Skeletal muscle tissue (tissue), 4 donors: ENCODE measurements around the gene COL1A2. TPM values are rescaled to one million over a fixed set of nuclear protein-coding genes. Genes with fewer than 3 reads are reported as not detected.

ENCODE experiments used
- H3K27ac ChIP-seq: one replicate; pipeline ENCODE4 v1.7.0; 2013; ENCODE audit warnings: mild to moderate bottlenecking, low read depth, low read length, inconsistent platforms
- H3K27me3 ChIP-seq, 3 donors: one replicate each; pipeline ENCODE4 v1.7.0; 2013; ENCODE audit warnings: low read length in 3 of 3; ENCODE audit not compliant: control insufficient read depth in 3 of 3, insufficient read depth in 3 of 3
- H3K36me3 ChIP-seq, 3 donors: one replicate each; pipeline ENCODE4 v1.7.0; 2013; ENCODE audit warnings: low read length in 3 of 3; ENCODE audit not compliant: control insufficient read depth in 3 of 3, insufficient read depth in 3 of 3
- H3K4me1 ChIP-seq, 3 donors: one replicate each; pipeline ENCODE4 v1.7.0; 2013; ENCODE audit warnings: low read length in 3 of 3, mild to moderate bottlenecking in 3 of 3; ENCODE audit not compliant: control insufficient read depth in 3 of 3, insufficient read depth in 3 of 3
- H3K4me3 ChIP-seq, 3 donors: one replicate each; pipeline ENCODE4 v1.7.0; 2013; ENCODE audit warnings: low read length in 3 of 3
- H3K9ac ChIP-seq, 3 donors: one replicate each; pipeline ENCODE4 v1.7.0; 2013; ENCODE audit warnings: low read length in 3 of 3, mild to moderate bottlenecking in 3 of 3, moderate library complexity in 2 of 3, low read depth in 1 of 3
- H3K9me3 ChIP-seq, 3 donors: one replicate each; pipeline ENCODE4 v1.7.0; 2013; ENCODE audit warnings: low read length in 3 of 3; ENCODE audit not compliant: control insufficient read depth in 3 of 3
- total RNA-seq: library from RNA; depleted of rRNA; stranded (reverse); fragments of >200 nt; gene quantifications from one replicate; pipeline ENCODE4 v1.2.3, GENCODE V29; 2014
- donor health status: Osteomylitis.

Gene COL1A2
- total RNA-seq, 1 donor from 2014 or later: 6,663 TPM

GRCh38 chr7:94426980-94427875 lies 32.5 kb downstream of the COL1A2 start:
- H3K4me1 ChIP-seq: no peaks in the 10 kb centered on the region
- no peak overlapping the region for H3K4me3 ChIP-seq
- no peak overlapping the region for H3K27ac ChIP-seq
- peaks cover 0 to 6% (median 5%) of the 10 kb centered on the region in 3 donors for H3K36me3 ChIP-seq
- no peaks in the 10 kb centered on the region for H3K9me3 ChIP-seq
- no peak overlapping the region for H3K9ac ChIP-seq
- no peaks in the 10 kb centered on the region for H3K27me3 ChIP-seq

- no peaks in the 10 kb centered on the region for H3K9me3 ChIP-seq
- no peaks in the 10 kb centered on the region for H3K27me3 ChIP-seq
- H3K4me1 ChIP-seq: no peaks in the 10 kb centered on the region
- peaks cover 0 to 5% (median 3%) of the 10 kb centered on the region in 3 donors for H3K36me3 ChIP-seq
- no peak overlapping the region for H3K9ac ChIP-seq
- no peak overlapping the region for H3K4me3 ChIP-seq
- no peak overlapping the region for H3K27ac ChIP-seq
Observed at GRCh38 chr7:94429153-94429552, 34.5 kb downstream of the COL1A2 start.

DNA sequence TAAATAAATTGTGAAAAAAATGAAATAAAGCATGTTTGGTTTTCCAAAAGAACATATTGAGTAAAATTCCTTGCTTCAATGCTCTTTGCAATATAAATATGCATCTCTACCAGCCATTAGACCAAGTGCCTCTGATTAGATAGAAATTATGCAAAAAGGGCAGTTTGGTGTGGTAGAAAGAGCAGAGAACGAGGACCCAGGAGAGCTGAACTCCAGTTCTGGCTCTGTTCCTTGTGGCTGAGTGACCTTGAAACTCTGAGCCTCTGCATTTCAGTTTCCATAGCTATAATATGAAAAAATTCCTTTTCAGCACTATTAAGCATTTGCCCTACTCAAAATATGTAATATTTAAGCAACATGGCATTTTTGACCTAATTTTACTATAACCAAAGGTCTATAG lies 36.5 kb downstream of the COL1A2 start:
- Histone ChIP-seq H3K36me3 (peaks cover 0 to 3% (median 0%) of the 10 kb centered on the region in 3 donors), H3K4me1 (no peaks in the 10 kb centered on the region), H3K27me3 (no peaks in the 10 kb centered on the region), H3K9ac (no peak overlapping the region), H3K4me3 (no peak overlapping the region), H3K9me3 (no peaks in the 10 kb centered on the region), H3K27ac (no peak overlapping the region)

DNA sequence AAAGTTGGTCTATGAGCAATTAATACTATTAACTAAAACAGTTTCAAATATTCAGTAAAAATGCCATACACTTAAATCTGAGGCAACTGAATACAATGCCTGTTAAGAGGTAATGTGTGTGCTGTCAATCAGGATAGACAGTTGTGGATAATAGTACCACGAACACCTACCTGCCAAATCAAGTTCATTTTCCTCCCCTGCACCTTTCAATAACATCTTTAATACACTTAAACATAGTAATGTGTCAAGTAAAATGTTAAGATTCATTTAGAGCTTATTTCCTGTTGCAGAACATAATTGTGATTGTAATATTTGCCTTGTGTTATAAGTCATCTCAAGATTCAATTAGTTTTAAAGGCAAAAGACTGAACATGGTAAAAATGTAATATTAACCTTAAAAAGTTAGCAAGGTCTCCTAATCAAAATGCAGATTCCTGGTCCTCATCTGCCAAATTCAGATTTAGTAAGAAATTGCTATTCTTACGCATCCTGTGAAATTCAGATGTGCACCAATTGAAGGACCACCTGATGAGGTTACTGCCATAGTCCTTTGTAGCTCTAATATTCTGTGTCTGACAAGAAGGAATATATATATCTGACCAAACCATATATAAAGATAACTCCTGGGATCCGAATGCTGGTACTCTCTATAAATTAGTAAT lies 37.1 kb downstream of the COL1A2 start:
- no peaks in the 10 kb centered on the region for H3K4me1 ChIP-seq
- no peak overlapping the region for H3K4me3 ChIP-seq
- H3K9ac ChIP-seq: no peak overlapping the region
- peaks cover 0 to 3% (median 0%) of the 10 kb centered on the region in 3 donors for H3K36me3 ChIP-seq
- H3K27ac ChIP-seq: no peak overlapping the region
- H3K9me3 ChIP-seq: no peaks in the 10 kb centered on the region
- no peaks in the 10 kb centered on the region for H3K27me3 ChIP-seq

DNA sequence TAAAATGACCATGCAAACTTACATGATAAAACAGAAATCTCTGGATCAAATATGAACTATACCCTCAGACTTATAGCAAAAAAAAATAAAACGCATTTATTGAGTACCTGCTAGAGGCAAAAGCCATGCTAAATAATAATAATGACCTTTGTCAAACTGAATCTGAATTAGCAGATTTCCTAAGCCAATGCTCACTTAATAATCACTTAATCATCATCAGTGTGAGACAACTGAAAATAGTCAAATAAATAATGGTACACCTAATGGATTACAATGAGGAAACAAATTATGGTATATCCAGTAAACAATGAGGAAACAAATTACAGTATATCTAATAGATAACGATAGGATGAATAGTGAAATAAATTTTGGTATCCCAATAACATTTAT lies 37.6 kb downstream of the COL1A2 start:
- no peaks in the 10 kb centered on the region for H3K27me3 ChIP-seq
- H3K9me3 ChIP-seq: no peaks in the 10 kb centered on the region
- H3K36me3 ChIP-seq: no peaks in the 10 kb centered on the region
- no peak overlapping the region for H3K27ac ChIP-seq
- no peaks in the 10 kb centered on the region for H3K4me1 ChIP-seq
- no peak overlapping the region for H3K4me3 ChIP-seq
- H3K9ac ChIP-seq: no peak overlapping the region

DNA sequence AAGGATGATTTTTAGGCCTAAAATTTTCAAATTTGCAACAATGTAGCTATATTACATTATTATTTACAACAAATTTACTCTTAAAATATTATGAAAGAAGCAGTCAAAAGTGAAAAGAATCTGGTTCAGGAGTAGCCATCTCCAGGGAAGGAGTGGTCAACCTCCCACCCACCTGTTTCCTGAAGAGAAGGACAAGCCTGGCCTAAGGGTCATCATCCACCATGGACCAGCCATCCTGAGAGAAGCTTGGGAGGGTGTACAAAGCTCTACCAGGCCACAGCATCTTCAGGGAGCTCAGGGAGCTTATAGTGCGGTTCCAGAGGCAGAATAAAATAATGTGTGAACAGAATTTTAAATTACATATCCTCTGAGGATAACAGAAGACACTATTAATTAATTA lies 38.1 kb downstream of the COL1A2 start:
- Histone ChIP-seq H3K9me3 (no peaks in the 10 kb centered on the region), H3K27ac (no peak overlapping the region), H3K4me1 (no peaks in the 10 kb centered on the region), H3K9ac (no peak overlapping the region), H3K27me3 (no peaks in the 10 kb centered on the region), H3K4me3 (no peak overlapping the region), H3K36me3 (no peaks in the 10 kb centered on the region)

- Histone ChIP-seq H3K4me3 (no peak overlapping the region), H3K9ac (no peak overlapping the region), H3K36me3 (no peaks in the 10 kb centered on the region), H3K27me3 (no peaks in the 10 kb centered on the region), H3K9me3 (no peaks in the 10 kb centered on the region), H3K4me1 (no peaks in the 10 kb centered on the region), H3K27ac (no peak overlapping the region)
Observed at GRCh38 chr7:94433224-94433623, 38.5 kb downstream of the COL1A2 start.

DNA sequence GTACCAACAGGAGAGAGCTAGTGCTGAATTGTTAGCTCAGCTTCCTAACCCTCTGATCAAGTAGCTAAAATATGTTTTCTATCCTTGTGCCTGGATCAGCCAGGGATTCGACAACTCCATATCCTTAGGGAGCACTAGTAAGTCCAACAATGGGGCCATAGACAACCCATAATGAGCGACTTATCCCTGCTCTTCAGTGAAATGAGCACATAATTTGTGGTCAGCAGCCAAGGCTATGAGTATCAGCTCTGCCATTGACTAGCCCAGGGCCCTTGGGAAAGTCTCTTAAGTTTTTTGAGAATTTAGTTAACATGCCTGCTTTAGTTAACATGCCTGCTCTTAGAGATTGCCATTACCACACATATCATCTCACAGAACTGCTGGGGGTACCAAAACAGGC lies 39.3 kb downstream of the COL1A2 start:
- no peak overlapping the region for H3K4me3 ChIP-seq
- no peak overlapping the region for H3K9ac ChIP-seq
- H3K4me1 ChIP-seq: no peaks in the 10 kb centered on the region
- no peak overlapping the region for H3K27ac ChIP-seq
- no peaks in the 10 kb centered on the region for H3K27me3 ChIP-seq
- no peaks in the 10 kb centered on the region for H3K9me3 ChIP-seq
- H3K36me3 ChIP-seq: no peaks in the 10 kb centered on the region

GRCh38 chr7:94436018-94436604 lies 41.4 kb downstream of the COL1A2 start:
- no peak overlapping the region for H3K27ac ChIP-seq
- no peak overlapping the region for H3K4me3 ChIP-seq
- H3K9ac ChIP-seq: no peak overlapping the region
- H3K27me3 ChIP-seq: no peaks in the 10 kb centered on the region
- no peaks in the 10 kb centered on the region for H3K36me3 ChIP-seq
- no peaks in the 10 kb centered on the region for H3K9me3 ChIP-seq
- no peaks in the 10 kb centered on the region for H3K4me1 ChIP-seq

- Histone ChIP-seq H3K4me1 (no peaks in the 10 kb centered on the region), H3K9me3 (no peaks in the 10 kb centered on the region), H3K4me3 (no peak overlapping the region), H3K27me3 (no peaks in the 10 kb centered on the region), H3K27ac (no peak overlapping the region), H3K36me3 (no peaks in the 10 kb centered on the region), H3K9ac (no peak overlapping the region)
Observed at GRCh38 chr7:94436700-94437099, 42.0 kb downstream of the COL1A2 start.
